Measurements from ENCODE around the gene CWC15. TPM values are rescaled to one million over a fixed set of nuclear protein-coding genes. Genes with fewer than 3 reads are reported as not detected.

Gene CWC15
- total RNA-seq, 1 donor from 2014 or later, result 43.0 TPM

DNA sequence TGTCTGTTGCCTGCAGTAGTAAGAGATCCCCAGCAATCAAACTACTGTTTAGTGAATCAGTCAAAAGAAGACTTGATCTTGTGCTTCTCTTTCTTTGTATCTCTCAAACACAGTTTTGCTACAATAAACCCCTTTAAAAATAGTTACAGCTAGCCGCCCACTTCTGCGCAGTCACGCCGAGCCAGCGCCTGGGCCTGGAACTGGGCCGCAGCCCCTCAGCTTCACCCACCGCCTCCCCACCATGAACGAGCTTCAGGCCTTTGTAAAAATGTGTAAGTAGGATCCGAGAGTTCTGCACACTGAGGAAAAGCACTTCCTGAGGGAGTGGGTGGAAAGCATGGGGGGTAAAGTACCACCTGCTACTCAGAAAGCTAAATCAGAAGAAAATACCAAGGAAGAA lies 60.5 kb downstream of the CWC15 start:
- no peak for DNase-seq

Other genes starting within 250 kb of the CWC15 start
- gene AMOTL1, start 205.2 kb downstream of the CWC15 start, total RNA-seq, result 34.6 TPM
- 1.9 TPM for gene KDM4D, start 153 bp upstream of the CWC15 start, total RNA-seq
- gene KDM4E, start 51.7 kb upstream of the CWC15 start, total RNA-seq, result not detected
- not detected for gene KDM4F, start 75.9 kb upstream of the CWC15 start, total RNA-seq
- gene SRSF8, start 93.4 kb upstream of the CWC15 start, total RNA-seq, result 16.1 TPM
- gene ENDOD1, start 116.3 kb upstream of the CWC15 start, total RNA-seq, result 22.9 TPM

All from occipital lobe (tissue), 2 donors.